ENCODE data around the gene NXN. TPM values are rescaled to one million over a fixed set of nuclear protein-coding genes. Genes with fewer than 3 reads are reported as not detected.

Gene NXN
- total RNA-seq, 1 donor from 2014 or later = 67.3 TPM

DNA sequence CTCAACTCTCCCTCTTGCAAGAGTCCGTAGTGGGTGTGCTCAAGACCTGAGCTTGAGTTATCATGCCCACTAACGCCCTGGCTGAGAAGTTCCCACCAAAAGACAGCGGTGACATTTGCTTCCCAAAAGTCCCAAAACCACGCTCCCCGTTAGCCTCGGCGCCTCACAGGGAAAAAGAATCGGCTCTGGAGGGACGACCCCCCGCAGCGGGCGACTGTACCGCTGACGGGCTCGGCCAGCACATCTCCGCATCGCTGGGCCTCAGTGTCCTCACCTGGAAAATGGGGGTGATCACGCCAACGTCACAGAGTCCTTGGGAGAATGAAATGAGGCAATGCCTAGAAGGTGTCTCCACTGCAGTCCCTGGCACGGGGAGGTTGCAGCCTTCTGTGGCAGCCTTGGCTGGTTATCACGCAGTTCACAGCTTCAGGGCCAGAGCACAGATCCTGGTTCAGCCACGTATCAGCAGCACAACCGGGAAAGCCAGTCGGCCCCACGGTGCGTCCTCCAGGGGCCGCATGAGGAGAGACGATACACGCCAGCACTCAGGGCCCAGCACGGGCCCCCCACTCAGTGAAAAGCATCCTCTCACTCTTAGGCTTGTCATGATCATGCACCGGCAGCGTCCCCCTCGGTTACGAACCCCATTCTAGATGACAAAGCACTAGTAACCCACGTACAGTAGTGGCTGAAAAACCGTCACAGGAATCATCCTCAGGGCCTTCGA is 32.9 kb downstream of the NXN start:
- TF ChIP-seq, protein P1, sequence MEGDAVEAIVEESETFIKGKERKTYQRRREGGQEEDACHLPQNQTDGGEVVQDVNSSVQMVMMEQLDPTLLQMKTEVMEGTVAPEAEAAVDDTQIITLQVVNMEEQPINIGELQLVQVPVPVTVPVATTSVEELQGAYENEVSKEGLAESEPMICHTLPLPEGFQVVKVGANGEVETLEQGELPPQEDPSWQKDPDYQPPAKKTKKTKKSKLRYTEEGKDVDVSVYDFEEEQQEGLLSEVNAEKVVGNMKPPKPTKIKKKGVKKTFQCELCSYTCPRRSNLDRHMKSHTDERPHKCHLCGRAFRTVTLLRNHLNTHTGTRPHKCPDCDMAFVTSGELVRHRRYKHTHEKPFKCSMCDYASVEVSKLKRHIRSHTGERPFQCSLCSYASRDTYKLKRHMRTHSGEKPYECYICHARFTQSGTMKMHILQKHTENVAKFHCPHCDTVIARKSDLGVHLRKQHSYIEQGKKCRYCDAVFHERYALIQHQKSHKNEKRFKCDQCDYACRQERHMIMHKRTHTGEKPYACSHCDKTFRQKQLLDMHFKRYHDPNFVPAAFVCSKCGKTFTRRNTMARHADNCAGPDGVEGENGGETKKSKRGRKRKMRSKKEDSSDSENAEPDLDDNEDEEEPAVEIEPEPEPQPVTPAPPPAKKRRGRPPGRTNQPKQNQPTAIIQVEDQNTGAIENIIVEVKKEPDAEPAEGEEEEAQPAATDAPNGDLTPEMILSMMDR (IDR thresholded peaks at IDR 0.05) = no peak
- intact Hi-C loops (cut with DNase I) = no loop called here
- H3K4me3 ChIP-seq = no peak overlapping the region
- H3K9me3 ChIP-seq = no peaks in the 10 kb centered on the region
- no peaks in the 10 kb centered on the region for H3K27me3 ChIP-seq
- DNase-seq (ENCODE audit: low spot score in 2 of 2) = no peak
- H3K36me3 ChIP-seq = no peaks in the 10 kb centered on the region
- no peak overlapping the region for H3K27ac ChIP-seq
- H3K4me1 ChIP-seq = peaks cover under 1 to 13% of the 10 kb centered on the region in 2 donors

DNA sequence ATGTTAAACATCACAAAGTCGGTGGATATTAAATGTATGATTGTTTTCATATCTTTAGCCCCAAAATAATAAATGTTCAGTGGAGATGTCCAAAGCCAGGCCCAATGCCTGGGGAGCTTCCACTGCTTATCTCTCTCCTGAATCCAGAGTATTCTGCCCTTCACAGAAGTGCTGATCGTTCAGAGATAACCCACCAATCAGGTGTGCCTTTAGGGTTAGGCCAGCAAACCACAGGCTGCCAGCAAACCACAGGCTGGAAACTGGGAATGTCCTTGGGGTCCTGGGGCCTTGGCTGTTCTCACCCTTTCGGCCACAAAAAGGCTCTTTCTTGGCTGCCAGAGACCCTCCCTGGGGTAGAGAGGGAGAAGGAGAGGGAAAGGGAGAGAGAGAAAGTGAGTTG is 33.9 kb downstream of the NXN start:
- no peaks in the 10 kb centered on the region for H3K36me3 ChIP-seq
- no peak overlapping the region for H3K27ac ChIP-seq
- intact Hi-C loops (cut with DNase I) = no loop called here
- H3K9me3 ChIP-seq = no peaks in the 10 kb centered on the region
- no peak overlapping the region for H3K4me3 ChIP-seq
- no peaks in the 10 kb centered on the region for H3K27me3 ChIP-seq
- peaks cover 0 to 5% of the 10 kb centered on the region in 2 donors for H3K4me1 ChIP-seq
- TF ChIP-seq, protein P1 (IDR thresholded peaks at IDR 0.05) = no peak
- no peak for DNase-seq (ENCODE audit: low spot score in 2 of 2)

DNA sequence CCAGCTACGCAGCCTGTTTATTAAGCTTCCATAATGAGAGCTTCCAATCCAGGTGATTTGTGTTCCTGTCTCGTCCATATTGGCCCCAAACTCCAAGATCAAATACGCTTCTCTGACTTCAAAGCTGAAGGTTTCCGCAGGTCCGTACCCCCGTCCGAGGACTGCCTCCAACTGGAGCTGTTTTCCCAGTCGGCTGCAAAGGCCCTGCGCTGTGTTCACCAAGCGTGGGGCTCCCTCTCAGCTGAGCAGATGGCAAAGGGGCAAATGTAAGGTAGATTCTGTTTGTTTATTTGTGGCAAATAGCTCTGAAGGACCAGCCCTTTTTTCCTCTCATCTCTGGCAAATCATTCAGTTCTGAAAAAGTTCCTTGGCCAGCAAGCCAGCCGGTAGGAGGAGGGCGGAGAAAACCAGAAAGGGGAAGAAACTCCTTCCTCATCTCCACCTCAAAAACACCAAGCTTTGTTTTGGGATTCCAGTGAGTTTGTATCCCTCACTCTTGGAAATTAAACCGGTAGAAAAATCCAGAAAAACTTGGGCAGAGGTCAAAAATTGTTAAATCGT is 35.2 kb downstream of the NXN start:
- intact Hi-C loops (cut with DNase I) = no loop called here
- no peak overlapping the region for H3K4me3 ChIP-seq
- no peaks in the 10 kb centered on the region for H3K9me3 ChIP-seq
- H3K27ac ChIP-seq = no peak overlapping the region
- no peaks in the 10 kb centered on the region for H3K4me1 ChIP-seq
- no peaks in the 10 kb centered on the region for H3K36me3 ChIP-seq
- no peaks in the 10 kb centered on the region for H3K27me3 ChIP-seq
- TF ChIP-seq, protein P1 (IDR thresholded peaks at IDR 0.05) = no peak
- DNase-seq (ENCODE audit: low spot score in 2 of 2) = no peak

DNA sequence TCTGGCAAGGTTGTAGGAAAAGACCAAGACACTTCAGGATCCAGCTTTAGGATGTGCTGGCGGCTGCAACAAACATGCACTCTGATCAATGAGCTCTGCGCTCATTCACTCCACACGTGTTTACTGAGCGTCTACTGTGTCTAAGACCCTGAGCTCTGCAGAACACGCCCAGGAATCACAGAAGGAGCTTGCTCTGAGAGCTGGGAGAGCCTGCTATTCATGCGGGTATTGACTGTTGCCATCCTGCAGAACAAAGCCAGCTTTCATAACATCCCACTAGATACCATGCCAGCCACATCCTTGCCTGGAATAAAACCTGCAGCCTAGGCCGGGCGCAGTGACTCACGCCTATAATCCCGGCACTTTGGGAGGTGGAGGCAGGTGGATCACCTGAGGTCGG is 44.1 kb downstream of the NXN start:
- no peaks in the 10 kb centered on the region for H3K36me3 ChIP-seq
- intact Hi-C loops (cut with DNase I) = no loop called here
- H3K9me3 ChIP-seq = no peaks in the 10 kb centered on the region
- H3K27me3 ChIP-seq = no peaks in the 10 kb centered on the region
- no peak overlapping the region for H3K27ac ChIP-seq
- DNase-seq (ENCODE audit: low spot score in 2 of 2) = no peak
- TF ChIP-seq, protein P1 (IDR thresholded peaks at IDR 0.05) = no peak
- no peaks in the 10 kb centered on the region for H3K4me1 ChIP-seq
- H3K4me3 ChIP-seq = no peak overlapping the region

DNA sequence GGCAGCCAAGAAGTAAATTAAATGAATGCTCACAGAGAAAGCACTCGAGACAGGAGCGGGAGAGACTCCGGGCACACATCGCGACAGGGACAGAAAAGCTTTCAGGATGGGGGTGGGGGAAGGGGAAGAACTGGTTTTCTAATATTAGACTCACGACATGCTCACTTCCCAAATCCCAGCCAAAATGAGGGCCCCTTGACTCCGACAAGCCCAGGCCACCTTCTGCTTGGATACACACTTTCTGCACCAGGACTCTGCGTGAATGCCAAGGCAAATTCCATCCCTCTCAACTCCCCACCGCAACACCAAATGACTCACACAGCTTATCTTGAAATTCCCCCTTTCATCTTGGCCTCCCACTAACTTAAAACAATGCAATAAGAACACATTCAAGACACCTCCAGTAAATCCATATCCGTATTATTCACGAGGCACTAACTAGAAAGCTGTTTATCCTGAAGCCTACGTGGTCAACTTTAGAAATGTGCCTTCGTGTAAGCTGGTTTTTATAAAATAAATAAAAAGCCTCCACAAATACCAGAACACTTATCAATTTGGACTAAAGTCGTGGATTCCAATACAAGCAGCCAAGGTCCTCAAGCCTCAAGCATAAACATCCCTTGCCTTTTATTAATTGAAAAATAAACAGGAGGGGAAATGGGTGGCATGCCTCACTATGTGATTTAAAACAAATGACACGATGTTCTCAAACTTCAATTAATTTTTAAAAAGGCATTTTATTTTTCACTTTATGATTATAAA is 46.1 kb downstream of the NXN start:
- H3K27me3 ChIP-seq = no peaks in the 10 kb centered on the region
- intact Hi-C loops (cut with DNase I) = no loop called here
- H3K4me3 ChIP-seq = peak overlapping the region in 1 of 2 donors; percentile 16
- peak overlapping the region in 1 of 2 donors; percentile 37 for H3K27ac ChIP-seq
- H3K9me3 ChIP-seq = no peaks in the 10 kb centered on the region
- DNase-seq (ENCODE audit: low spot score in 2 of 2) = no peak
- no peaks in the 10 kb centered on the region for H3K4me1 ChIP-seq
- H3K36me3 ChIP-seq = no peaks in the 10 kb centered on the region
- TF ChIP-seq, protein P1 (IDR thresholded peaks at IDR 0.05) = no peak

All from ascending aorta (tissue), 2 donors.